GM21786 (cell line): Measurements from ENCODE around the gene NLE1.
"Not testable (repeated sequence)": the region's sequence is repeated elsewhere in the genome, so short reads cannot be mapped to it uniquely, and the experiment has no call there.

Experiments
- ATAC-seq: cut with Tn5 transposase; IDR thresholded peaks from one replicate; pipeline ENCODE4 v1.9.1; 2021; ENCODE audit not compliant: unreplicated experiment

NLE1 gene

DNA sequence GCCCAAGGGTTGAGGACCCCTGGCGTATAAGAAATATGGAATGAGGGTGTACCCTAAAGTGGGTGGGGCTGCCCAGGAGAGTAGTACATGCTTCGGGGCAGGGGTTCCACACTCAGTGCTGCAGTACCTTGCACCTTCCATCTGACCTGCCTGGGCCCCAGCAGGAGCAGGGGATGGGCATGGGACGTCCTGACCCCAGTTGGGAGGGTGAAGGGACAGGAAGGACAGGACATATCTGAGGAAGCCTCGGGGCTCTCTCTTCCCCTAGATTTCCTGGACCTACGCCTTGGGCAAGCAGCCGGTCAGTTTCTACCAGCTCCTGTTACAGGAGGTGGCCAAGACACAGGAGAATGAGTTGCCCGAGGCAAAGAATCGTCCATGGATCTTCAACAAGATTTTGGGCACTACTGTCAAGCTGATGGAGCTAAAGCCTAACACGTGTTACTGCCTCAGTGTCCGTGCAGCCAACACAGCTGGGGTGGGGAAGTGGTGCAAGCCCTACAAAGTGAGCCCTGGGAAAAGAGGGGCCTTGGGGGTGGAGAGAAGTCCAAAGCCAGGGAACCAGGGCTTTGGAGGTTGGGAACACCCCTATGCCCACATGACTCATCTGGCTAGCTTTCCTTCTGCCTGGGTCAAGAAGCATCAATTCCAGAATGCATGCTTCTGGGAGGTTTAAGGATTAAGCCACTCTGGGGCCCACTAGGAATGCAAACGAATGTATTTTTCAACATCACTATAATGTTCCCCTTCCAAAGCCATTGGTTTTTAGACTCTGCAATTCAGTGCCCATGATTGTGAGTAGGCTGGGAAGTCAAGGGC lies 12.7 kb downstream of the NLE1 start:
- no peak for ATAC-seq

DNA sequence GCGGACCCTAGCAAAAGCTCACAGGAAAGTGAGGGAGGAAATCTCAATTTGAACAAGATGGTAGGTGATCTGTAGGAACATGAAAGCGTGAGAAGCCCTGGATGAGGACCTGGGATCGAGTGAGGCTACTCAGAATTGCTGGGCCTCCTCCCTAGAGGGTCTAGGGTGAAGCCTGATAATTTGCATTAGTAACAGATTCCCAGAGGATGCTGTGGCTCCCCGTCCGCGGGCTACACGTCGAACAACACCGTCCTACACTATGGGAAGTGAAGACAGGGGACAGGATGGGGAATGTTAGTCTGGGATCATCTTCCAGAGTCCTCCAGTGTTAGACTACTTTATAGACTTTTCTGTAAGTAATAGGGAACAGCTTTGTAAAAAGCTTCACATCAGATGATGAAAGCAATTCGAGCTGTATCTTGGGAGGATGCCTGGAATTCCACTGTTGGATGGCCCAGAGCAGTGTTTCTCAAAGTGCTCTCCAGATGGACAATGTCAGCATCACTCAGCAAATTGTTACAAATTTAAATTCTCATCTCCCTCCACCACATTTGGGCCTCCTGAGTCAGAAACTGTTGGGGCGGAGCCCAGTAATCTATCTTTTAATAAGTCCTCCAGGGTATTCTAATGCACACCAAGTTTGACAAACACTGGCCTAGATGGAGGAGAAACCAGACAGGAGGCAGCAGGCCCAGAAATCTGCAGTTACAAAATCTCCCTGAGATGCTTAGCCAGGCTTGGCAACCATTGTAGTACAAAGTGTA lies 14.2 kb downstream of the NLE1 start:
- no peak for ATAC-seq

DNA sequence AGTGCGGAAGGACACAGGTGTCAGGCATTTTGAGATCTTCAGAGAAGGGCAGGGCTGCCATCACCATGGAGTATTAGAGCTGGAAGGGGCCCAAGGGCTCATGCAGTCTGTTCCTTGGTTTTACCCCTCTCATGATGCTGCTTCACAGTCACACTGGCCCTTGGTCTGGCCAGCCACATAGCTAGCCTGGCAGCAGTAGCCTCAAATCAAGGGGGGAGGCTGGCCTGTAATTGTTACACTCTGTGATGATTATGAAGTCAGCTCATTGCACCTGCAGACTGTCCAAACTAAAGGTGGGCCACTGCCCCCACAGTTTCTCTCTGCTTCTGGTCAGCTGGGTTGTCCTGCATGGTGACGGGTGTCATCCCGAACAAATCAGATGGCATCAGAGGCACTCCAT lies 20.8 kb downstream of the NLE1 start, which contains the start of gene FNDC8:
Gene FNDC8 (plus strand): TSS at position 301 of the 400 bp plus-strand sequence. CDS start 79 bp downstream, at position 380.
- no peak for ATAC-seq

DNA sequence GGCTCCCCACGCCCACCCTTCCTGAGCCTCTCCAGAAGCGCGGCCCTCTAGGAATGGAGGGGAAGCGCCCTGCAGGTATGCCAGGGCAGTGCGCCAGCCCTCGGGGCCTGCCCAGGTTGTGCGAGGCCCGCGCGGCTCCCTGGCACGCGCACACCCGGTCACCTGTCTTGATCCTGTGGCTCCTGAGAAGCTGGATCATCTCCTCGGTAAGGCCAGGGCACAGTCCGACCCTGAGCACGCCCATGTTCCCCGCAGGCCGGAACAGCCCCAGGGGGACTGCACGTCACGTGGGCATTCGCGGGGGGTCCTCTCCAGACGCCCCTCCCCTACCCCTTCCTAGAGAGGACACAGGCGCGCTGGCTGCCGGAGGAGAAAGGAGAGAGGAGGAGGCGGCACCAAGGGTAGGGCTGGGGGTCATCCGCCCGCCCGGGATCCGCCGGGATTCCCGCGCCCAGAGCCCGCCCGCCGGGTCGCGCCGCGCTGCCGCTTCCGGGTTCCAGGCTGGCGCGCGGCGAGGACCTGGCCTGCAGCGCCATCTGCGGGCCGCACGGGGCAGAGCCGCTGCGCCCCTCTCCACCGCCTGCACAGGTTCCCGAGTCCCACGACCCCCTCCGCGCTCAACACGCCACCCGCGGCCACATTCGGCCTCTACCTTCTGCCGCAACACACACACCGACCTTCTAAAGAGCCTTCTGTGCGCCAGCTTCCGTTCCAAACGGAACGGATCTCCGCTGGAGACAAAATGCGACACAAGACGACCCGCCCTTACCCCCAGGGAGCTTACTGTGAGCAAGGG lies 22.5 kb downstream of the NLE1 start, which contains the start of gene RAD51D:
Gene RAD51D (minus strand): TSS at position 491 of the 796 bp plus-strand sequence. CDS start 247 bp downstream, at position 244.
- ATAC-seq: peak; percentile 63

DNA sequence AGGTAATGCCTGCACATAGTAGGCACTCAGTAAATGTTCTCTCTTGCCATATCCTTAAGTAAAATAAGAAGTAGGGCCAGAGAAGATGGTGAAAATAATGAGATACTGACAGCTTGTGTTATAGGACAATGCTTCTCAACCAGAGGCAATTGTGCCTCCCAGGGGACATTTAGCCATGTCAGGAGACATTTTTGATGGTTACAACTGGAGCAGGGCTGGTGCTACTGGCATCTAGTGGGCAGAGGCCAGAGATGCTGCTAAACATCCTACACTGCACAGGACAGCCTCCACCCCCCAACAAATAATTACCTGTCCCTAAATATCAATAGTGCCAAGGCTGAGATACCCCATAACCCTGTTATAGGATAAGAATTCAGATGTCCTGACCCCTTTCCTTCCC lies 24.1 kb downstream of the NLE1 start:
- ATAC-seq: peak; percentile 43

DNA sequence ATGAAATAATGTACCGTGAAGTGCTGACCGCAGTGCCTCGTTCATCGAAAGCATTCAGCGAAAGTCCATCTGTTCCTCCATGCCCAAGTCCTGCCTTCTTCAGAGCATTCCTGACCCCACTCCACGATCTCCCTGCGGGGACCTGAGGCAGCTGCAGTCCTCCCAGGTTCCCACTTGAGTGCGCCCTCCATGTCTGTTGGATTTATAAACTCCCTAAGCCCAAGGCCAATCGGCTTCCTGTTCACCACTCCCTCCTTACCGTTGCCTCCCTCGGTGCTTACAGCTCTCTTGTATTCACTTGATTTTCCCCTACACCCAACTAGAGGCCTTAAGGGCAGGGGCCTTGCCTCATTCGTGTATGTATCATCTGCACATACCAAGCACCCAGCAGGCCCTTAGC lies 25.3 kb downstream of the NLE1 start:
- no peak for ATAC-seq

DNA sequence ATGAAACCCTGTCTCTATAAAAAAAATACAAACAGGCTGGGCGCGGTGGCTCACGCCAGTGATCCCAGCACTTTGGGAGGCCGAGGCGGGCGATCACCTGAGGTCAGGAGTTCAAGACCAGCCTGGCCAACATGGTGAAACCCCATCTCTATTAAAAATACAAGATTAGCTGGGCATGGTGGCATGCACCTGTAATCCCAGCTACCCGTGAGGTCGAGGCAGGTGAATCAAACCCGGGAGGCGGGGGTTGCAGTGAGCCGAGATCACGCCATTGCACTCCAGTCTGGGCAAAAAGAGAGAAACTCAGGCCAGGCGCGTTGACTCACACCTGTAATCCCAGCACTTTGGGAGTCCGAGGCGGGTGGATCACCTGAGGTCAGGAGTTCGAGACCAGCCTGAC lies 31.3 kb downstream of the NLE1 start:
- not testable (repeated sequence) for ATAC-seq

DNA sequence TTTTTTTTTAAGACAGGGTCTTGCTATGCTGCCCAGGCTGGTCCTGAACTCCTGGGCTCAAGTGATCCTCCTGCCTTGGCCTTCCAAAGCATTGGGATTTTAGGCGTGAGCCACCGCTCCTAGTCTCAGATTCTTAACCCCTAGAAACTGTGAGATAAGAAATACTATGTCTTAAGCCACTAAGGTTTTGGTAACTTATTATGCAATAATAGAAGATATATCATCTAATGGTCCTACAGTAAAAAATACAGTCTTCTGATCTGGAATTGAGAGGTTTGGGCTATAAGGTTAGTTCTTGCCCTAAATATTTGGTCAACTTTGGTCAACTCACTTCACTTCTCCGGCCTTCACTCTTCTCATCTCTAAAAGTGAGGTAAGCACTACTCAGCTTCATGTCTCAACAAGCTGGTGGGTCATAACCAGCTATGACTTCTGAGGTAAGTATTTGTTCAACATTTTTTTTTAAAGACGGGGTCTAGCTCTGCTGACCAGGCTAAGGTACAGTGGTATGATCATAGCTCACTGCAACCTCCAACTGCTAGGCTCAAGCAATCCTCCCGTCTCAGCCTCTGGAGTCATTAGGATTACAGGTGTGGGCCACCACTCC lies 37.2 kb downstream of the NLE1 start:
- no peak for ATAC-seq

DNA sequence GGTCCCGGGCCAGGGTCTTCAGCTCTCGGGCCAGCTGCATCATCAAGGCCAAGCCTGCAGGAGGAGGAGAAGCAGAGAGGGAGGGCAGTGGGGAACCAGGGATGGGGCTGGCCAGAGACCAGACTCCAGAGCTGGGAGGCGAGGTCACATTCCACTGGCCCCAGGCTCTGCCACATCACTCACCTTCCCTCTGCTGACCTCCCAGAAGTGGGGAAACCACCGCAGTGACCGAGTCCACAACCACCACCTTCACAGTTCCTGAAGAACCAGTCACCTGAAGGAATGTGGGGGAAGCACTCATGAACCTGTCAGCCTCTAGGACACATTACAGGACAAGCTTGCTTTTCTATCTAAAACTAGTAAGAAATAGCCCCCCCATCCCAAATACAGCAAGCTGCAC lies 38.8 kb downstream of the NLE1 start:
- no peak for ATAC-seq

DNA sequence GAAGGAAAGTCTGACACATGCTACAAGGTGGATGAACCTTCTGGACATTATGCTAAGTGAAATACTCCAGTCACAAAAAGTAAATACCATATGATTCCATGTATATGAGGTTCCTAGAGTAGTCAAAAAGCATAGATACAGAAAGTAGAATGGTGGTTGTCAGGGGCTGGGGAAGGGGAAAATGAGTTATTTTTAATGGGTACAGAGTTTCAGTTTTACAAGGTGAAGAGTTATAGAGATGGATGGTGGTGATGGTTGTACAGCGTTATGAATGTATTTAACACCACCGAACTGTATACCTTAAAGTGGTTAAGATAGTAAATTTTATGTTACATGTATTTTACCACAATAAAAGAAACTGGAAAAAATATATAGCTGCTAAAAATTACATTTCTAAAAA lies 40.4 kb downstream of the NLE1 start:
- ATAC-seq: no peak

DNA sequence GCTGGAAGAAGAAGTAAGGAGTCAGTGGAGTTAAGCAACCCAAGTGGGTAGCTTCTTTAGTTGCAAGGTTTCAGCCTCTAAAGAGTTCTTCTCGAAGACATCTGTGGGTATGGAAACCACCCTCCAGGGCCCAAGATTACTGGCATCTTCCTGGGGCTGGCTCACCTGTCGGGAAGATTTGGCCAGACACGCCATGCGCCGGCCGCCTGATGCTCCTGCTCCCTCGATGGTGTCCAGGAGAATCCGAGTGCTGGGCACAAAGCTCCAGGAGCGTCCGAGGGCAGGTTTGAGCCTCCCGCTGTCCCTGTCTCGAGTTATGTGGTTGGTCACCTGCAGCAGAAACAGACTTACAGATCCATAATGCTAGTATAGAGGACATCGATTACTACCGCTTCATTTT lies 41.1 kb downstream of the NLE1 start:
- no peak for ATAC-seq

DNA sequence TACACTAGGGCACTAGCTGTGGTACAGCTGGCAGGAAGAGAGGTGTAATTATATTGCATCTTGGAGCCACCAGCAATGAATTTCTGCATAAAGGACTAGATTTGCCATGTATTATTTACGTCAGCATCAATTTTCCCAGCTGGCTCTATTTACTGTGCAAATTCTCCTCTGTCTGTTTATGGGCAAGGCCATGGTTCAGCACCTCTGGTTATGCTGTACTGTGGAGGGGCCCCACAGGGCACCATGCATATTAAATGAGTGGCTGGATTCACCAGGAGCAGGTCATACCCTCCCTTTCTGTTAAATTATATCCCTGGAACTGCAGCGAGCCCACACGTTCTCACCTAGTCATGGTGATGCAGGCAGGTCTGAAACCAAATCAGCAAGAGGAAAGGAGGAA lies 42.2 kb downstream of the NLE1 start:
- ATAC-seq: no peak

DNA sequence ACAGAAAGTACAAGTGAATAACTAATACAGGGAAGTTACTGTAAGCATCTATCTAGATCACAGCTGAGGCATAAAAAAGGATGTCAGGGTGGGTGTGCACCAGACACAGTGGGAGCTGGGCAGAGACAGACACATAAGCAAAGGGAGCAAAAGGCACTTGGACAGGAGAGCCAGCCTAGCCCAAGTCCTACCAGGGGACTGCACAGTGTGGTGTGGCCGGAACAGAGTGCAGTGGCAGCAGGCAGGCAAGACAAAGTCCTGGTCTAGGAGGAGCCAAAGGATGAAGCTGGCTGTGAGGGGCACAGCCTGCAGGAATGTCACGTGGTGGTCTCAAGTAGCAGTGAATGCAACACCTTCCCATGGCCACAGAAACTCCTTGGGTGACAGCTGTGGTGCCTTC lies 44.3 kb downstream of the NLE1 start:
- ATAC-seq: no peak

DNA sequence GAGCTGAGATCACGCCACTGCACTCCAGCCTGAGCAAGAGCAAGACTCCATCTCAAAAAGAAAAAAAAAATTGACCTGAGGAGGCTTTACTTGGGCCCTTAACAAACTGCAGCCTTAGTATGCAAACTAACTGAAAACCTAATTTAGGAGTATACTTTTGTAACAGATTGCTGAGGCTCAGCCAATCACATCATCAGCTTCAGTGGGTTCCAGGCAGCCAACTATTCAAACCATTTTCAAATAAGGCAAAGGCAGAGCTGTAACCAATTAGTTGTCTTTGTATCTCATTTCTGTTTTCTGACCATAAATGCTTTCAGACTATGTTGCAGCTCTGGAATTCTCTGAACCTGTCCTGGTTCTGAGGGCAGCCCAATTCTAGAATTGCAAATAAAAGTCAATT lies 46.4 kb downstream of the NLE1 start:
- no peak for ATAC-seq

DNA sequence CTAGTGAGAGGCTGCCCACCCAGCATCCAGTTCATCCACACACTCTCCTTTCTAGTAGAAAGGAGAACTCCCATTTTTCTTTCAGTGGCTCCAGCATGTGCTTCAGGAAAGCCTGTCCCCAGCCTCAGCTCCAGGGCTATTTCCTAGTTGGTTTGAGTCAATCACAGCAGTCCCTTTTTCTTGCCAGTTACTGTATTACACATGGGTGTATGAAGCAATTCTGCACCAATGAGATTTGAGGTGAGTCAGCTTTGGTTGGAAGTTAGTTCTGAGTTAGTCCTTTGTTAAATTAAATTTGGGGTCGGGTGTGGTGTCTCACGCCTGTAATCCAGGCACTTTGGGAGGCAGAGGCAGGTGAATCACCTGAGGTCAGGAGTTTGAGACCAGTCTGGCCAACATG lies 47.2 kb downstream of the NLE1 start:
- no peak for ATAC-seq

DNA sequence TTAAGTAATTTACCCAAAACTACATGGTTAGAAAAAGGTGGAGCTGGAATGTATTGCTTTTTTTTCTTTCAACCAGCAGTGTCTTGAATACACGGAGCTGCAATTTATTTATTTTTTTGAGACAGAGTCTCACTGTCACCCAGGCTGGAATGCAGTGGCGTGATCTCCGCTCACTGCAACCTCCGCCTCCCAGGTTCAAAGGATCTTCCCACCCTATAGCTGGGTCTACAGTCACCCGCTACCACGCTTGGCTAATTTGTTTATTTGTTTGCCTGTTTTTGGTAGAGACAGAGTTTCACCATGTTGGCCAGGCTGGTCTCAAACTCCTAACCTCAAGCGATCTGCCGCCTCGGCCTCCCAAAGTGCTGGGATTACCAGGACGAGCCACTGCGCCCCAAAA lies 51.4 kb downstream of the NLE1 start:
- not testable (repeated sequence) for ATAC-seq

DNA sequence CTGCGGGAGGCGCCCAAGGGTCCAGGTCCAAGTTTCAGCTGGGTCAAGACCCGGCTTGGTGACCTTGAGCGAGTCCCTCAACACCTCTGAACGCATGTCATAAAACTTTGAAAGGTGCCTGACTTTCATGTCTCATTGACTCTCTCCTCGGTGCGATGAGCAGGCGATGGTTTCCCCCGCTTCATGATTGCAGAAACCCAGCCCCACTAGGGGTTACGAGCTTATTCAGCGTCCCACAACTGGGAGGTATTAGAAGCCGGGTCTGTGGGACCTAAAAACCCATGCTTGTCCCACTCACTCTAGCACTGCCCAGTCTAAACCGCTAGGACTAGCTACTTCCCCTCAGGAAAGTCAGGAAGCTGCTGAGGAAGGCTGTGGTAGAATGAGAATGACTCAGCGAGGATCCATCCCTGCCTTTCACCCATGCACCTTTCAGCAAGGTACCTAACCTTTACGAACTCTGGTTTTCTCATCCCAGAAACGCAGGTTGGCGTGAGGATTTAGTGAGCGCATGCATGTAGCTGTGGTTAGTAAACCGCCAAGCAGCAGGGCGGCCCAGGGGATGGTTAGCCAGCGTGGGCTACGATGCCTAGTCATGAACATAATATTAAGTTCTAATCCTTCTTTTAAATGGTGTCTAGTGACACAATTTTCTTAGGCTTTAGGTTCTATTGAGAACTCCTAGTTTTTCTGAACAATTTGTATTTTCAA lies 52.4 kb downstream of the NLE1 start:
- peak; percentile 15 for ATAC-seq

DNA sequence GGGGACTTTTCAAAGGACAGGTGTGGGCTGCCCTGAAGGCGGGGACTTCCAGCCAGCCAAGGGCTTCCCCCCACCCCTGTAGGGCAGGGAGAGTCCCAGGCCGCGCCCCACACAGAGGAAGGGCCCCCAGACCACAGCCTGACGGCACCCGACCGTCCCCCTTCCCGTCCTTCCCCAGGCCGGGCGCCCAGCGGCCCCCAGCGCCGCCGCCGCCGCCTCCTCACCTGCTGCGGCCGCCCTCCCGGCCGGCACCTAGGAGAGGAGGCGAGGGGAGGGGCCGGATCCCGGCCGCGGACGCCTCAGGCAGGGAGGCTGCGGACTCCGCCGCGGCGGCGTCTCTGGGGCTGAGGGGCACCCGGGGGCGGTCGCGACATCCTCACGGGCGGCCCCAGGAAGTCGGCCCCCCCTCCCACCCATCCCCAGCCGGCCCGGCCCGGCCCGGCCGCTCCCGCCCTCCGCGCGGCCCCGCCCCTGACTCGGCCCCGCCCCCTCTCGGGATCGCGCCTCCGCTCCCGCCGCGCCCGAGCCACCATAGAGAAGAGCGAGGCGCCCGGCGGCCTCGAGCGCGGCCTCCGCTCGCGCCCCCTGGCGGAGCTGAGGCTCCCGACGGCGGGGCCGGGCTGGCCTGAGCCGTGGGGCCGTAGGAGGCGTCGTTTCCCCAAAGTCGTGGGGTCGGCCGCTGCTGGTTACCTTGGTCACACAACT lies 53.1 kb downstream of the NLE1 start:
- ATAC-seq: peak; percentile 58

DNA sequence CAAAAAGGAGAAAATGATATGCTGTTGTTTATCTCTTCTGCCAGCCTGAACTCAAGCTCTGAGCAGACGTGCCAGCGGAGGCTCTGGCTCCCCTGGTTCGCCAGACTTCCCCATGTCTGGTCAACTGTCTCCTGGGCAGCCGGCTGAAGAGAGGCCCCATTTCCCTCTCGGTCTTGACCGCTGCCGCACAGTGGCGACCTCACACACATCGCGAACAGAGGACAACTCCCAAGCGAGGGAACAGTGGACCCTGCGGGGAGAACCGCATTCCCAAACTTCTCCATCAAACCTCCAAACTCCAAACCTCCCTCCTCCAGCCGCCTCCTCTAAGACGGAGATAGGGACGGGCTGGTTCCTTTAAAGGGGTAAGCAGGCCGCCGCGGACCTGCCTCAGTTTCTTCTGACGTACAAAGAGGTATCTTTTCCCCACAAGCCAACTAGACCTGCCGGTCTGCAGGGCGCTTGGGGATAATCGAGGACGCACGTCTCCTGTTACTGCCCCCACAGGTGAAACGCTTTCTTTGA lies 53.7 kb downstream of the NLE1 start:
- ATAC-seq: no peak
